GM10248 (cell line): ENCODE data around the gene SLC35C1.

ENCODE experiments used
- CTCF ChIA-PET: fragments of 300-600 bp; sonication (Branson Sonifier 250); formaldehyde crosslinking; extraction: SDS; loops from one replicate; lab custom pipeline; 2021; ENCODE audit warnings: antibody characterized with exemption; lab: Yijun Ruan, JAX
- POLR2A ChIA-PET: fragments of 350-650 bp; sonication (Branson Sonifier 250); formaldehyde crosslinking; extraction: SDS; loops from one replicate; lab custom pipeline; 2020; ENCODE audit warnings: antibody characterized with exemption; lab: Yijun Ruan, JAX
- DNase-seq: peaks from one replicate; pipeline ENCODE4 v3.0.0; 2012; ENCODE audit errors: extremely low spot score
- TF ChIP-seq, protein P1 (sequence below): IDR thresholded peaks from 2 replicates; pipeline ENCODE4 v1.5.1; 2012; ENCODE audit warnings: mild to moderate bottlenecking, low read depth; ENCODE audit errors: extremely low read depth, missing control alignments, control extremely low read depth

Gene SLC35C1

GRCh38 chr11:45765836-45766235, 39.1 kb upstream of the SLC35C1 start:
- POLR2A ChIA-PET = no interaction called here
- CTCF ChIA-PET = interaction anchor here (4.8 kb wide), 1 partner anchor 10 kb away, joined by 21 read pairs; no protein-coding TSS in a partner anchor
- no peak for DNase-seq
- TF ChIP-seq, protein P1, sequence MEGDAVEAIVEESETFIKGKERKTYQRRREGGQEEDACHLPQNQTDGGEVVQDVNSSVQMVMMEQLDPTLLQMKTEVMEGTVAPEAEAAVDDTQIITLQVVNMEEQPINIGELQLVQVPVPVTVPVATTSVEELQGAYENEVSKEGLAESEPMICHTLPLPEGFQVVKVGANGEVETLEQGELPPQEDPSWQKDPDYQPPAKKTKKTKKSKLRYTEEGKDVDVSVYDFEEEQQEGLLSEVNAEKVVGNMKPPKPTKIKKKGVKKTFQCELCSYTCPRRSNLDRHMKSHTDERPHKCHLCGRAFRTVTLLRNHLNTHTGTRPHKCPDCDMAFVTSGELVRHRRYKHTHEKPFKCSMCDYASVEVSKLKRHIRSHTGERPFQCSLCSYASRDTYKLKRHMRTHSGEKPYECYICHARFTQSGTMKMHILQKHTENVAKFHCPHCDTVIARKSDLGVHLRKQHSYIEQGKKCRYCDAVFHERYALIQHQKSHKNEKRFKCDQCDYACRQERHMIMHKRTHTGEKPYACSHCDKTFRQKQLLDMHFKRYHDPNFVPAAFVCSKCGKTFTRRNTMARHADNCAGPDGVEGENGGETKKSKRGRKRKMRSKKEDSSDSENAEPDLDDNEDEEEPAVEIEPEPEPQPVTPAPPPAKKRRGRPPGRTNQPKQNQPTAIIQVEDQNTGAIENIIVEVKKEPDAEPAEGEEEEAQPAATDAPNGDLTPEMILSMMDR = no peak

DNA sequence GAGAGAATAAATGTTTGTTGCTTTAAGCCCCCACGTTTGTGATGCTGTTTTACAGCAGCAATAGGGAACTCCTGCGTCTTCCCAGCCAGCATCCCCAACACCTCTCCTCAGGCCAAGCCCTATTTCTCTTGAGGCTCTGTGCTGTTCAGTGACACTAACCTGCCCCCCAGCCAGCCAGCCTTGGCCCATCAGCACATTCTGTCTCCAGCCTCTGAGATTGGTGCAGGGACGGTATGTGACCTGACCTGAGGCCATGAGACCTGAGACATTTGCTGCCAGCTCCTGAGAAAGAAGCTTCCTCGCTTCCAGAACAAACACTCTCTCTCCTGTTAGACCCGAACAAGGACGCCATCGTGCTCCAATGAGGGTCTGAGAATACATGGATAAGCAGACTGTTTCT, 38.5 kb upstream of the SLC35C1 start:
- ChIA-PET CTCF (interaction anchor here (4.8 kb wide), 1 partner anchor 11 kb away, joined by 21 read pairs; no protein-coding TSS in a partner anchor), POLR2A (no interaction called here)
- TF ChIP-seq, protein P1 = no peak
- DNase-seq = no peak

- TF ChIP-seq, protein P1 = no peak
- DNase-seq = no peak
- CTCF ChIA-PET = interaction anchor here (1.0 to 4.8 kb wide), 3 partner anchors 10 to 37 kb away, joined by 3 to 21 read pairs (median 4); partner anchors contain the start of gene SLC35C1
- POLR2A ChIA-PET = no interaction called here
These were observed 36.5 kb upstream of the SLC35C1 start for GRCh38 chr11:45768486-45768885.

- CTCF ChIA-PET = interaction anchor here (0.7 to 3.5 kb wide), 8 partner anchors 8 to 390 kb away, joined by 3 to 43 read pairs (median 12); partner anchors contain the start of gene SLC35C1
- DNase-seq = no peak
- TF ChIP-seq, protein P1 = no peak
- POLR2A ChIA-PET = no interaction called here
These were observed 35.0 kb upstream of the SLC35C1 start for GRCh38 chr11:45769960-45770359.

- ChIA-PET CTCF (interaction anchor here (0.7 to 3.5 kb wide), 68 partner anchors 9 to 1864 kb away, joined by 3 to 43 read pairs (median 4); partner anchors contain the start of genes CHRM4, CRY2, LARGE2 and SLC35C1), POLR2A (interaction anchor here (0.6 kb wide), 1 partner anchor 44 kb away, joined by 5 read pairs; no protein-coding TSS in a partner anchor)
- DNase-seq = peak; percentile 72
- TF ChIP-seq, protein P1 = peak; percentile 86
These were observed 33.8 kb upstream of the SLC35C1 start for GRCh38 chr11:45771193-45771565.

DNA sequence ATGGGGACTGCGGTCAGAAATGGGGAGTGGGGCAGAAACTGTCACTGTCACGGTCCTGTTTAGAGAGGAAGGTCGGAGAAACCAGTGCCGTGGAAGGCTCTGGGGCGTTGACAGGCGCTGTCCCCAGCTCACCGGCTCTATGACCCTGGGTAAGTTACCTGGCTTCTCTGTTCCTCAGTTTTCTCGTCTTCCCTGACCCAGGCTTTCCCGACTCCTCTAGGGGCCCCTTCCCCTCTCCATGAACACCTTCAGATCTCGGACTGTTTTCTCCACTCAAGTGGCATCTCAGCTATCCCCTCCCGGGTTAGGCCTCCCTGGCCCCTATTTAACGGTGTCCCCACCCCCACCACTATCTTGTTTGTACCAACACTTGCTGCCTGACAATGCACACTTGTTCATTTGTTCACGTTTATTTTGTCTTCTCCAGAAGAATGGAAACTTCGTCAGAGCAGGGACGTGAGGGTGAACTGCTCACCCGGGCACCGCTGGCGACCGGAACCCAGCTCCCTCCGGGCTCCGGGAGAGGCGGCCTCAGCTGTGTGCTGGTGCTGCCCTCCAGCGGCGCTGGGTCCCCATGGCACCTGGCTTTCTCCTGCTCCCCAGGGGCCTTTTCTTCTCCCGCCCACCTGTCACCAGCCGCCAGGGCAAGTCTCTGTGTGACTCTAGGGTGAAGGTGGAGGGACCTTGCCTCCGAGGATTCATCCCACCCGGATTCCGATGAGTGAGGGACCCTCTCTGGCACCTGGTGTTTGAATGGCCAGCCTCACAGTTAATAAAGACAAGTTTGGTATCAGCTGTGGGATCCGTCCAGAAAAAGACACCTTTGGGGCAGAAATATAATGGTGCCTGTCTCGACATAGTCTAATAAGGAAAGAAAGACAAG, 33.1 kb upstream of the SLC35C1 start:
- CTCF ChIA-PET = interaction anchor here (0.6 to 3.5 kb wide), 77 partner anchors 9 to 1865 kb away, joined by 3 to 43 read pairs (median 4); partner anchors contain the start of genes CHRM4, CRY2, LARGE2 and SLC35C1
- TF ChIP-seq, protein P1 = peak; percentile 91
- POLR2A ChIA-PET = interaction anchor here (0.6 kb wide), 1 partner anchor 43 kb away, joined by 5 read pairs; no protein-coding TSS in a partner anchor
- peak; percentile 94 for DNase-seq
